COLO668 (cell line): ENCODE measurements around the gene TMEM50B.
"Not testable (repeated sequence)": the region's sequence is repeated elsewhere in the genome, so short reads cannot be mapped to it uniquely, and the experiment has no call there.

ENCODE experiments used
- DNase-seq: peaks from one replicate; lab custom pipeline; 2025; ENCODE audit not compliant: unreplicated experiment; lab: John Stamatoyannopoulos, UW

The TMEM50B gene

DNA sequence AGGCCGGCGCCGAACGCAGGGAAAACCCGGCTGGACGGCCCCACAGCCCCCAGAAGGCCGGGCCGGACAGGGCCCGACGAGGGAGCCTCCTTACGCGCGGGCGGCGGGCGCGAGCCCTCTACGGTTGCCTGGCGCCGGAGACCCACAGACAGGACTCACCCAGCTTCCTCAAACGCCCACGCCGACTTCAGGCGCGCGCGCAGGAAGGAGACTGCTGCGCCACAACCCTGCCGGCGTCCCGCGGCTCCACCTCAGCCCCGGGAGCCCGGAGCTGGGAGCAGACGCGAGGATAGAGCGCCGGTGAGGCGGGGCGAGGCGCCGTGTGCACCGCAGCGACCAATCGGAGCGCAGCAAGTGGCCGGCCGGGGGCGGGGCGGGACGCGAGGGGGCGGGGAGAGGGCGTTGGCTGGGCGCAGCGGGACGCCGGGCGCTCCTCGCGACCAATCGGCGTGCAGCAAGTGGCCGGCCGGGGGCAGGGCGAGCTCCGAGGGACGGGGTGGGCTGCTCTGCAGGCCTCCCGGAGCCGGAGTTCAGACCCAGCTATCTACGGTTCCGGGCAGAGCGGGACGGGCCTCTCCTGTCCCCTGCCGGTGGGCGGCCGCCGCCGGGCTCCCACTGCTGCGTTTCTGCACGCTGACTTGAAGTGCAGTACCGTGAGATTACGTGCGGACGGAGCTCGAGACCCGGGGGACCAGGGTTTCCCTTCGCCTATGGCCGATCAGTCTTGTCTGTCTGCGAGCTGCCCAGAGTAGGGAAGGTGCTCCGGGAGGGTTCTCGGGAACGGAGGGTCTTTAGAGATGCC, at the start of gene TMEM50B:
Gene TMEM50B, minus strand, starts transcription at position 296 of the 802 bp plus-strand sequence. CDS start 11,089 bp downstream, outside the sequence.
- peak; percentile 99 for DNase-seq

DNA sequence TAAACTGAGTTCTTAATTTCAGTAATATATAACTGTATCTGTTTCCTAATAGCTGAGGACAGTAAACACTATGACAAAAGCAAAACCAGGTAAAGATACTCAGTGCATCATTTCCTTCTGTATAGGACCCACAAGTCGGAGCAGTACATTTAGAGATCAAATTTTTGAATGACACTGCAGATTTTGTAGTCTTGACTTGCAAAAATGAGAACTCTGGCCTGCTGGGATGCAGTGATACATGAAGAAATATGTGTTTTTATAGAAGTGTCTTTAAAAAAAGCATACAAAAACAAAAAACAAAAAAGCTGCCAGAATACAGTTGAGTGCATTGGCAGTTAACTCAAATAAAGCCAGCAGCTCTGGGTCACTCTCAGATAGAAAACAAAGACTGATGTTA, 43.2 kb upstream of the TMEM50B start:
- DNase-seq = no peak

DNA sequence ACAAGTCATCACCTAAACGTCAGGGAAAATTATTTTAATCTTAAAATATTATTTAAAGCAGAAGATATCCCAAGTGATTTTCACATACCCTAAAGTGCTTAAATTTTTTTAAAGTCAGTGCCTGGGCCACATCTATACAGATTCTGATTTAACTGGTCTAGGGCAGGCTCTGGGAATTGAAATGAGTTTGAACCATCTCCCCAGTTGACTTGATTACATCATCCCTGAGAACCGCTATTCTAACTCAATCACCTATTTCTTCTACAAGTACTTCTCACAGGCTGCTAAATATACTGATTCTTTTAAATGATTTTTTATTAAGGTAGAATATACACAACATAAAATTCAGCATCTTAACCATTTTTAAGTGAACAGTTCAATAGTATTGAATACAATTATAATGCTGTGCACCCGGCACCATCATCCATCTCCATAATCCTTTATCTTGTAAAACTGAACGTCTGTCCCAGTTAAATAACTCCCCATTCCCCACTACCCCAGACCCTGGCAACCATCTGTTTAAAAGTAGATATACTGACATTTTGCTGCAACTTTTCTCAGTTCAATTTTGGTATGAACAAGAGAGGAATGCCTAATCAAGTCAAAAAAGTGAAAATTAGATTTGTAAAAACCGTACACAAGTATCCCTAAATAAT, 42.7 kb upstream of the TMEM50B start:
- DNase-seq = no peak

DNA sequence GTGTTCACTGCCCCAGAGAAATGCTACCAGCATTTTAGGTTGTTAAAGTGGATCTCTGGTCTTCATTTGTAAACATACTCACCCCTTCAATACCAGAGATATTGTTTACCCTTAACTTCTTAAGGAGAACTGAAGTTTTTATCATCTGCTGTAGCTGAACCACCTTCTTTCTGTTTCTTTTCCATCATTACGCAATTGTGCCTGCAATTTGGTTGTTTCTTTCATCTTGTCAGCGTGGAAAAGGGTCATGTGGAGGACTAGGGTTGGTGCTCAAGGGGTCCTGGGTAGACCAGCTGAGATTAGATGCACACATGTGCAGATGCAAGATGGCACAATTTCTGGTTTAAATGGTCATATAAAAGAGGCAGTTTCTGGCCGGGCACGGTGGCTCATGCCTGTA, 39.1 kb upstream of the TMEM50B start:
- DNase-seq = no peak

DNA sequence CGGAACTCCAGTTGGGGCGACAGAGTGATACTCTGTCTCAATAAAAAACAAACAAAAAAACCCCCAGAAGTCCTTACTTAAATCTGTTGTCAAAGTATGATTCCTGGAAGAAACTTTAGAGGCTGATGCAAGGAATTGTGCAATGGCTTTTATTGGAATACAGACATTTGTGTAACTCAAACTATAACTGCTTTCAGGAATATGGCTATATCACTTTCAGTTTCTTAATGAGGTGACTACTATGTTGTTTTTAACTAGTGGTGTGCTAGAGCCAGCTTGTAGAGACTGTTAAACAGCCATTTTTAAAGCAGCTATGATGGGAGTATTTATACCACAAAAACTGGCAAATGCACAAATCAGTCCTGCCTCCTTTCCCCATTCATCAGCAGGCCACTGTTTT, 34.5 kb upstream of the TMEM50B start:
- DNase-seq = no peak

DNA sequence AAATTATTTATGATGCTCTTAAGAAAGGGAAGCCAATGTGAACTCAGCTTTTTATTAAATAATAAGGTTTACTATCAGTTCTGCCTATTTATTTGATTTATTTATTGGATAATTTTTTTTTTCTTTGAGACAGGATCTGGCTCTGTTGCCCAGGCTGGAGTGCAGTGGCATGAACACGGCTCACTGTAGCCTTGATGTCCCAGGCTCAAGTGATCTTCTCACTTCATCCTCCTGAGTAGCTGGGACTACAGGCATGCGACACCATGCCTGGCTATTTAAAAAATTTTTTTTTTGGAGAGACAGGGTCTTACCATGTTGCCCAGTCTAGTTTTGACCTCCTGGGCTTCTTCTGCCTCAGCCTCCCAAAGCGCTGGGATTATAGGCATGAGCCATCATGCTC, 32.7 kb upstream of the TMEM50B start:
- DNase-seq = no peak

DNA sequence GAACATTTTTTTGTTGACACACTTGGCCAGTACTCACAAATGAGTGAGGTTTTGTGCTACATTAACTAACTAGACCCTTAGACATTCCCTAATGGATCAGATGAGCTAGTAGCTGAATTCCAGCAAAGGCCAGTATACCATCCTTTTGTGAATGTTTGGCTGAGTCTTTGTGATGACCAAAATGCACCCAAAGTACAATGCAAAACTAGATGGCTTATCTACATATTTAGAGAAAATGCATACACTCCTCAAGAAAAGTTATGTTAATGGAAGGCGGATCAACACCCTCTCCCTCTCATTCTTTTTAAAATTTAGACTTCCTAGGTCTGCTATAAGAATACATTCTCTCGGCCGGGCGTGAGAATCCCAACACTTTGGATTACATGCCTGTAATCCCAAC, 31.9 kb upstream of the TMEM50B start:
- DNase-seq = no peak

DNA sequence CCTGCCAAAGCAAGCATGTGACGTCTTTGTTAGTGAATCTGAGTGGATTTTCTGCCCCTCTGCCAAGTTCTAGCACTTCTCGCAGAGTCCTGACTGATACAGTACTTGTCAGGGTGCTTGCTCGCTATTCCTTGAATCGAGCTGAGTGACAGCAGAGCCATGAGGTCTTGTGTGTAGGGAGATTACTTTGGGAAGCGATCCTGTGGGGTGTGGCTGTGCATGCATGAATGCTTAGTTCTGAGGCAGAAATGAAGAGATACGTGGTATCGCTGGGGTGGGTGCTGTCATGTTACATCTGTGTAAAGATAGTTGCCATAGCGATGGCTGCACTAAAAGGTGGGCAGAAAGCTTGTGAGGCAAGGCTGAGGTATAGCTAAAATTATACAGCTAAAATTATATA, 31.1 kb upstream of the TMEM50B start:
- no peak for DNase-seq

DNA sequence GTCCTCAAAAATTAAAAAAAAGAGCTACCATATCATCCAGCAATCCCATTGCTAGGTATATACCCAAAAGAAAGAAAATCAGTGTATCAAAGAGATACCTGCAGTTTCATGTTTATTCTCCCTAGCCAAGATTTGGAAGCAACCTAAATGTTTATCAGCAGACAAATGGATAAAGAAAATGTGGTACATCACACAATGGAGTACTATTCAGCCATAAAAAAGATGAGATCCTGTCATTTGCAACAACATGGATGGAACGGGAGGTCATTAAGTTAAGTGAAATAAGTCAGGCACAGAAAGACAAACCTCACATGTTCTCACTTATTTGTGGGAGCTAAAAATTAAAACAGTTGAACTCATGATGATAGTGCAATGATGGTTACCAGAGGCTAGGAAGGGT, 27.2 kb upstream of the TMEM50B start:
- not testable (repeated sequence) for DNase-seq

DNA sequence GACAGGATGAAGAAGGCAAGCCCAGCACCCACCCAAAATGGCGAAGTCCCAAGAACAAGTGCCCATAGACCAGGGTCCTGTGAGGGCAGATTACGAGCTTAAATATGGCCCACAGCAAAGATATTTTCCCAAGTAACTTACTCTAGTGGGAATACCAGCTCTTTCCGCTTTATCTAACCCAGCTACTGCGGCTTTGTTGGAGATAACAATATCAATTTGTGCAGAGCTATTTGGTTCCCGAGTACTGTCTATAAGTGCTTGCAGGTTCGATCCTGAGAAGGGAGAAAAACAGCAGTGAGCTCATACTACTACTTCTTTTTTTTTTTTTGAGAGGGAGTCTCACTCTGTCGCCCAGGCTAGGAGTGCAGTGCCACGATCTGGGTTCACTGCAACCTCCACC, 26.1 kb upstream of the TMEM50B start:
- DNase-seq = no peak

DNA sequence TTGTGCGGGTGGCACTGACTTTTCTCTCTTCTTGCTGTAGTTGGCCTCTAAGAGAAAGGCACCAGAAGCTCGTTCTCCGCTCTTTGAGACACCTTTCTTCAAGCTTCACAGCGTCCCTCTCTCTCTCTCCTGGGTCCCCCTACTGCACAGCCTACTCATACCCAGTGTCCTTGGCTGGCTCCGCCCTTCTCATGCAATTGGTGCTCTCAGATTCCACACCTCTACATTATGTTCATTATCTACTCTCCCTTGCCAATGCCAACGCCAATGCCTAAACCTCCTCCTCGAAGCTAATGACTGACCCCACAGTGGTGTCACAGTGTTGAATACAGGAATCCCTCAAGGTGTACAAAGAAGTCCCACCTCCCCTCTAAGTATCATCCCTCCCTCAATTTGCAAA, 16.6 kb upstream of the TMEM50B start:
- no peak for DNase-seq

DNA sequence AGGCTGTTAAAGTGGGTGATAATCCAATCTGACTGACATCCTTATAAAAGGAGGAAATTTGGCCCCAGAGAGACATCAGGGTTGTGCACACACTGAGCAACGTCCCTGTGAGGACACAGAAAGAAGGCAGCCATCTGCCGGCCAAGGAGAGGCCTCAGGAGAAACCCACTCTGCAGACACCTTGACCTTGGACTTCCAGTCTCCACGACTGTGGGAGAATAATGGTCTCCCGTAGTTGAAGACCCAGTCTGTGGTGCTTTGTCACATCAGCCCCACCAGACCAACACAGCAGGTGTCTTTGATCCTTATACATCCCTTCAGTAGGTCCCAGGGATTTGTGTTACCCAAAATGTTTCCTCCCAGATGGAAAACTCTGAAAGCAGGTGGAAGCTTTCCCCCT, 16.0 kb upstream of the TMEM50B start:
- DNase-seq = no peak

DNA sequence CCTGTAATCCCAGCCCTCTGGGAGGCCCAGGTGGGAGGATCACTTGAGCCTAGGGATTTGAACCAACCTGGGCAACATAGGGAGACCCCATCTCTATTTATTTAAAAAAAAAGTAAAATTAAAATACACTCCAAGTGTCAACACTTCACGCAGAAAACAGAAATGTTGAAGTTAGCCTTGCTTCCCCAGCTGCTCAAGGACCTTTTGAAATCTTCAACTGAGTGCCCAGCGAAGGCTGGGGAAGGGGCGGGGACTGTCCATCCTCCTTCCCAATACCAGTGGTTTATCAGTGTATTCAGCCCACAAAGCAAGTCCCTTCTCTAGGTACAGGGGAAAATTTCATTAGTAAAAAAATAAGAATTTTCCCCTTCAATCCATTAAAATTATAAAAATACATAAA, 14.0 kb upstream of the TMEM50B start:
- no peak for DNase-seq

DNA sequence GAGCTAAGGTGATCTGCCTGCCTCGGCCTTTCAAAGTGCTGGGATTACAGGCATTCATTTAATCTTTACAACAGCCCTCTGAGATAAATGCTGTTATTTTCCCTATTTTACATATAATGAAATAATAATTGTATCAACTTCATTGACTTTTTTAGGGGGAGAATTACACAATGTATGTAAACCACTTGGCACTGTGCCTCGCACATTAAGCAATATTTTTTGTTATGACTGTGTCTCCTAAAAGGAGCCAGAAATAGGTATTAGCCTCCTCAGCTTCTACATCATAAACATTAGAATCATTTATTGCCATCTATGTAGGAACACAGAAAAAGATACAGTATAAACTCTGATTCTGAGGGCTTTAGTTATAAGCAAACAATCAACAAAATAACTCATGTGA, 12.8 kb upstream of the TMEM50B start:
- DNase-seq = no peak

DNA sequence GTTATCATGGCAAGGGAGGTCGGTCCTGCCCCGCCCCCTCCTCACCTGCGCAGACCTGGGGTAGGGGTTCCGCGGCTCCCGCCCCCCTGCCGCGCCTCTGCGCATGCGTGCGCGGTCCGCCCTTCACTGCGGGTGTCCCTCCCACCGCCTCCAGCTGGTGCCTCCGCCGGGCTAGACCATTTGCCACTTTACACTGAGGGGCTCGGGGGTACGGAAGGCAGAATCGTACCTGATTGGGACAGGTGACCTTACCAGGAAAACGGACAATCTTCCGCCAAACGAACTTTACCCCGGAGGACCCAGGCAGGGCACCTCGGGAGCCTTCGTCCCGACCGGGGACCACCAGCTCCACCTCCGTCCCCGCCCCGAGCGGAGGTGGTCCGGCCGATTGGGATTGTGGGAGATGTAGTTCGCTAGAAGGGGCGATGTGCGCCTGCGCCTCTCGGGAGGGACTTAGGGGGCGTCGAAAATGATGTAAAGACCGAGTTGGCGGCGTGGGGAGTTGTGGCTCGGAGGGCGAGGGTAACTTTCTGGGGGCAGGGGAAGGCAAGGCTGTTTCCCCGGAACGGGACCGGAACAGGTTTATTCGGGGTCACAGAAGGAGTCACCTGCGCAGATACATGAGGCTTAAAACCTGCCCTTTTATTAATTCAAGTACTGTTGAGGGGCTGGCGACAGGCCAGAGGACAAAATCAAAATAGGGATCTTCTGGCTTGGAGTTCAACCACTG, 11.8 kb upstream of the TMEM50B start, which contains the start of gene DNAJC28:
Gene DNAJC28, minus strand, starts transcription at position 344 of the 730 bp plus-strand sequence. CDS start 2,323 bp downstream, outside the sequence.
- DNase-seq = peak; percentile 96

DNA sequence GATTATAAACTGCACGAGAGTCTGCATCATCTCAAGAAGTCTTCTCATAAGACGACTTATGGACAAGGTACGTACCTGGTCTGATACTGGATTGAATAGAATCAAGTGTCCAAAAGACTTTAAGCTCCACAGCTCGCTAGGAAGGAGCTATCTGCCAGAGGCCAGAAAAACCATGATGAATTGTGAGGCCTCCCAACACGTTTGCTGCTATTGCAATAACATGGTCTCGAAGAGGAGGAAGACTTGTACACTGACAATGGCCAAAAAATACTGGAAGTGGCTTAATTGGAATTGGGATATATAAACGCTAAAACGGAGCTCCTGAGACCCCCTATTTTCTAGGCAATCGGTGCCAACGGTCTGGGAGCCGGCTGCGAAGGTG, 11.2 kb upstream of the TMEM50B start:
- no peak for DNase-seq

DNA sequence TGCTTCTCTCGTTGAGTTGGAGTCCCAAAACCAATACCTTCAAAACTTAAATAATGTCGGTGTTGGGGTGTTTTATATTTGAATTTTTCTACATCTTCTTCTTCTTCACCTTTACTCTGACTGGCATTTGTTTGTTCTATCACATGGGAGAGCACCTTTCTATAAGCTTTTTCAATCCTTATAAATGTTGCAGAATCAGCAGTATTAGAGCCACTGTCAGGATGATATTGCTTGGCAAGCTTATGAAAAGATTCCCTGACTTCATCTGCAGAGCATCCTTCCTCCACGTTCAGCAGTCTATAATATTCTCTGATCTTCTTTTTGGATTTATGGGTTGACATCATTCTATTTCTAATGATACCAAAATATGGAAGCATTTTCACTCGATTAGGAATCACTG, 9.2 kb upstream of the TMEM50B start:
- DNase-seq = no peak

DNA sequence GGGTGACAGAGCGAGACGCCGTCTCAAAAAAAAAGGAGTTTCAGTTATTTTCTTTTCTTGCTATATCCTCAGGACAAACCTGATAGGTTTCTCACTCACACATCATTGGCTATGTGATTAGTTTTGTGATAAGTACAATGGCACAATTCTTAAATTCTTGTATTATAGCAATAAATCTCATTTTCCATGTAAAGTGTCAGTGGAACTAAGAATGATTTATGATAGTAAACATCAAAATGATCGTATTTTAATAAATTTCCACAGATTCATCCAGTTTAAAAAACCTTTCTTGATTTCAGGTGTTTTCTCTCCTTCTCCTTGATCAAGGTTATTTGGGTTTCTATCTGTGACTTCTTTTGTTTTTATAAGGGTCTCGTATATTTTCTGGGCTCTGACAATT, 8.2 kb upstream of the TMEM50B start:
- DNase-seq = no peak

DNA sequence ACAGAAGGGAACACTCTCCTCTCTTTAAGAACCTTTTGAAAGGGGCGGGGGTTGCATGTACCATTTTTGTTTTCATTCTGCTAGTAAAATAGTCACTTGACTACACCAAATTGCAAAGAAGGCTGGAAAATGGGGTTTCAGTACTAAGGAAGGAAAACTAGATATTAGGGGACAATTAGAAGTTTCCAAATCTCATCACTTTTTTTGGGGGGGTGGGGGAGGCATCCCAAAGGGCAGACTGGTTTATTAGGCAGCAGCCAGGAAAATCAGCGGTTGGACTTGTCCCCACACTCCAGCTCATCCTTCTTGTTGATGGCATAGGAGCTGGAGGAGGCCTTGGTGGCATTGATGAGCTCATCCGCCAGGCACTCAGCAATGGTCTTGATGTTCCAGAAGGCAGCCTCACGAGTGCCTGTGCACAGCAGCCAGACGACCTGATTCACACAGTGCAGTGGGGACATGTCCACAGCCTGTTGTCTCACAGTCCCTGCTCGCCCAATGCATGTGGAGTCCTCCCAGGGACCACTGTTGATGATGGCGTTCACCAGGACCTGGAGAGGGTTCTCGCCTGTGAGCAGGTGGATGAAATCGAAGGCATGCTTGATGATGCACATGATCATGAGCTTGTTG, 1.7 kb upstream of the TMEM50B start:
- no peak for DNase-seq

DNA sequence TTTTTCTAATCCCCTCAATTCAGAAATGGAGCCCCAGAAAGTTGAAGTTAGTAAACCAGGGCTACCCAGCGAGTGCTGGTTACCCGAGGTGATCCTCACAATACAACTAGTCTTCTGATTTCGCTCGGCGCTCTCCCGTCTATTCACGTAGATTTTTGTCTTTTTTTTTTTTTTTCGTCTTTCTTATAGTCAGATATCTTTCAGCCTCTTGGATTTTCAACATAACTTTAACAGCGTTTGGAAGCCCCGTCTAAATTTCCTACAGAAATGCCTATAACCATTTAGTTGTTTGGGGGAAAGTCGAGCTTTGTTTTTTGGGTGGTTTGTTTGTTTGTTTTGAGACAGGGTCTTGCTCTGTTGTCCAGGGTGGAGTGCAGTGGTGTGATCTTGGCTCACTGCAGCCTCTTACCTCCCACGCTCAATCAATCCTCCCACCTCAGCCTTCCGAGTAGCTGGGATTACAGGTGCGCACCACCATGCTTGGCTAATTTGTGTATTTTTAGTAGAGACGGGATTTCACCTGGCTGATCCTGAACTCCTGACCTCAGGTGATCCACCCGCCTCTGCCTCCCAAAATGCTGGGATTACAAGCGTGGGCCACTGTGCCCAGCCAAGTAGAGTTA, 818 bp upstream of the TMEM50B start:
- no peak for DNase-seq
